Measurements from ENCODE around the gene SIPA1L2.

Gene SIPA1L2, protein sequence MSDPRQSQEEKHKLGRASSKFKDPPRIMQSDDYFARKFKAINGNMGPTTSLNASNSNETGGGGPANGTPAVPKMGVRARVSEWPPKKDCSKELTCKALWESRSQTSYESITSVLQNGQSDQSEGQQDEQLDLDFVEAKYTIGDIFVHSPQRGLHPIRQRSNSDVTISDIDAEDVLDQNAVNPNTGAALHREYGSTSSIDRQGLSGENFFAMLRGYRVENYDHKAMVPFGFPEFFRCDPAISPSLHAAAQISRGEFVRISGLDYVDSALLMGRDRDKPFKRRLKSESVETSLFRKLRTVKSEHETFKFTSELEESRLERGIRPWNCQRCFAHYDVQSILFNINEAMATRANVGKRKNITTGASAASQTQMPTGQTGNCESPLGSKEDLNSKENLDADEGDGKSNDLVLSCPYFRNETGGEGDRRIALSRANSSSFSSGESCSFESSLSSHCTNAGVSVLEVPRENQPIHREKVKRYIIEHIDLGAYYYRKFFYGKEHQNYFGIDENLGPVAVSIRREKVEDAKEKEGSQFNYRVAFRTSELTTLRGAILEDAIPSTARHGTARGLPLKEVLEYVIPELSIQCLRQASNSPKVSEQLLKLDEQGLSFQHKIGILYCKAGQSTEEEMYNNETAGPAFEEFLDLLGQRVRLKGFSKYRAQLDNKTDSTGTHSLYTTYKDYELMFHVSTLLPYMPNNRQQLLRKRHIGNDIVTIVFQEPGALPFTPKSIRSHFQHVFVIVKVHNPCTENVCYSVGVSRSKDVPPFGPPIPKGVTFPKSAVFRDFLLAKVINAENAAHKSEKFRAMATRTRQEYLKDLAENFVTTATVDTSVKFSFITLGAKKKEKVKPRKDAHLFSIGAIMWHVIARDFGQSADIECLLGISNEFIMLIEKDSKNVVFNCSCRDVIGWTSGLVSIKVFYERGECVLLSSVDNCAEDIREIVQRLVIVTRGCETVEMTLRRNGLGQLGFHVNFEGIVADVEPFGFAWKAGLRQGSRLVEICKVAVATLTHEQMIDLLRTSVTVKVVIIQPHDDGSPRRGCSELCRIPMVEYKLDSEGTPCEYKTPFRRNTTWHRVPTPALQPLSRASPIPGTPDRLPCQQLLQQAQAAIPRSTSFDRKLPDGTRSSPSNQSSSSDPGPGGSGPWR (N-terminal part only)

DNA sequence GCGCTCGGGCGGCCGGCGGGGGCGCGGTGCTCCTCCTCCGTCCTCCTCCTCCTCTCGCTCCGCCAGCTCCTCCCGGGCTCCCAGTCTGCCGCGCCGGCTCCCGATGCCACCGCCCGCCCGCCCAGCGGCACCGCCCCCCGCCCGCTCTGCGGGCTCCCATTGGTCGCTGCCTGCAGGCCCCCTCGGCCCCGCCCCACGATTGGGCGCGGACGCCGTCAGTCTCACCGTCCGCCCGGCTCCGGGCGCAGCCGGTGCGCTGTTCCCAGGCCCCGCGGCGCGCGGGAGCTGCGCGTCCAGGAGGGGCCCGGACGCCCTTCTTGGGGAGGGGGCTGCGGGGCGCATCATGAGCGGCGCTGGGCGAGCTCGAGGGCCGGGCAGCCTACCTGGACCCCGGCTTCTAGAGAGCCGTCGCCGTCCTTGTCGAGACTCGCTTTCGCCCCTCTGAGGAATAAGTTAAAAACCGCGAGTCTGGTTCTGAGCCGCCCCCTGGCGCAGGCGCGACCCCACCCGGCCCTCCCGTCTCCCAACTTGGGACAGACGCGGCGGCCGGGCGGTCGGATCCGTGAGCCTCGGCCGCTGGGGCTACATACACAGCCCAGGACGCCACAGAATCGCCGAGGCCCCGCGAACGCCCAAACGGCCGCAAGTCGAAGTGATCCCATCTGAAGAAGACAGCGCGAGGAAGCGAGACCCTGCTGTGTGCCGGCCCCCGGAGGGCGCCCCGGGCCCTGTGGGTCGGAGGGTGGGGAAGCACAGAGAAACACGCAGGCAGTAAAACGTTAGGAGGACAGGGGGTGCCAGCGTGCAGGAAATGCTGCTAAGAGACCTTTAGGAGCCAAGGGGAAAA lies at the start of gene SIPA1L2:
TSS of gene SIPA1L2 (minus strand) at position 87 of the 847 bp plus-strand sequence. CDS start 114,794 bp downstream, outside the sequence.
- peak; percentile 90 for DNase-seq

DNA sequence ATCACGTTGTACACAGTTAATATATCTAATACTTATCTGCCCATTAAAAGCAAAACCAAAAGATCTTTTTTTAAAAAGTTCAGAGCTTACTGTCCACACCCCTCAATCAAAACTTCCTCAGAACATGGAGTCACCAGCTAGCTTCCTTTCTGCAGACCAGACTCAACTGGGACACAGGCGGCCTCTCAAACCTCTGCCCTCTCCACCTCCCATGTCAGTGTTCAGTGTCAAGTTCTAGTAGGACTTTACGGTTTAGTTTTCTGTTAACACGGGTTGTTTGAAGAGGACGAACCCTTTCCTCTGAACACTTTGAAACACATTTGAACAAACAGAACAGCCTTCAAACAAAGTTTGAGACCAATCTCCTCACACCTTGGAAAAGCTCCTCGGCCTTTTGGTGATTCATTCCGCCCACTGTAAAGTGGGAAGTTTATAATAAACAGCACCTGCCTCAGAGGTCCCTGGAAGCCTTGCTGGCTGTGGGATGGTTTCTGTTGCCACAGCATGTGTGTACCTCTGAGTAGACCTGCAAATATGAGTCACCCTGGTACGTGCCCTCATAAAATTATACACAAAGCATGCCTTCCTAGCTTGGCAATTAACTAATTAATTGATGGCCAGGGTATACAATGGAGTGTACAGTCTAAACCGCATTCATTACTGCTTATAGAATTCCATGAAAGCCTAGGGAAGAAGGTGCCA lies 48.4 kb upstream of the SIPA1L2 start:
- DNase-seq = no peak

DNA sequence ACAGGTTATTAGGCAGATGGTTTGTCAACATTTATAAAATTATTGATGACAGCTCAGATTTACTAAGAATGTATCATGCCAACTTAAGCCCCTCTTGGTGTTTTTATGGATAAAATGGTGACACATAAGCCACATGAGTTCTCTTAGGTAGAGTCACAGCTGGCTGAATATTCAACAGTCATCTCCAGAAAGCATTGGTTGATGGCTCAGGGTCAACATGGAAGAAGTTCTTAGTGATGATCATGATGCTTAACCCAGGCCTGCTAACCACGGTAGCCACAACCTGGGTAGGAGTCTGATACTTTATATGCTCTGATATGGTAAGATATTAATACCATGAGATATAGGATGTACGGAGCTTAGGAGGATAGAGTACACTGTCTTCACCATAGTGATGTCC lies 46.4 kb upstream of the SIPA1L2 start:
- DNase-seq = no peak

DNA sequence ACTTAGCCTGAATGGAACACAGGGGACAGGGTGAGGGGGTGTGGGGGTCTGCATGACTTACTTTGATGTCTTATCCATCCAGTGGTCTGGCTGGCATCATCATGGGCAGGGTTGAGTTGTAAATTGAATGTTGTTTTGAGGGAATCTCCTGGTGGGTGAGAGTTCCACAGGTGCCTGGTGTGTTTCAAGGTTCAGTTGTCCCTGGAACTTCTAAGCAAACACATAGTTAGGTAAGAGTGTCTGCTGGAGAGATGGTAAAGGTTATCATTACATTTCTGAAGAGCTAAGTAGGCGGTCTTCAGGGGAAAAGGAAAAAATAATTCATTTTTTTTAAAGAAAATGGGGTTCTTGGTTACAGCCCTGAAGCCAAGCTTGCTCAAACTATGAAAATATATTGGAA lies 46.0 kb upstream of the SIPA1L2 start:
- no peak for DNase-seq

DNA sequence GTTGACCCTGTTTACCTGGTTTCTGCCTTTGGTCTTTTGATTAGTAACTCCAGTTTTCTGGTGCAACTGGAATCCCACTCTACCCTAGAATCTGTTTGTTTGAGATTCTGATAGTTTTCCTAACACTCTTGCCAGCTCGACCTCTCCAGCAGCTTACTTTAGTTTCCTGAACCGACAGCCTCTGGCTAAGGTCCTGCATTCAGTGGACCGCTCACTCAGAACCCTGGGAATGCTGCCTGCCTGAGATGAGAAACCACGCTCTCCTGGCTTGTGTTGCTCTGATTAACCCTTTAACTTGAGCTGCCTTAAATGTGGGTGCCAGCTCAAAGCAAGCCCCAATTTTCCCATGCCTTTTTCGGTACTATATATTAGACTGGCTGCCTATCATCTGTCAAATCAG lies 45.3 kb upstream of the SIPA1L2 start:
- DNase-seq = no peak

DNA sequence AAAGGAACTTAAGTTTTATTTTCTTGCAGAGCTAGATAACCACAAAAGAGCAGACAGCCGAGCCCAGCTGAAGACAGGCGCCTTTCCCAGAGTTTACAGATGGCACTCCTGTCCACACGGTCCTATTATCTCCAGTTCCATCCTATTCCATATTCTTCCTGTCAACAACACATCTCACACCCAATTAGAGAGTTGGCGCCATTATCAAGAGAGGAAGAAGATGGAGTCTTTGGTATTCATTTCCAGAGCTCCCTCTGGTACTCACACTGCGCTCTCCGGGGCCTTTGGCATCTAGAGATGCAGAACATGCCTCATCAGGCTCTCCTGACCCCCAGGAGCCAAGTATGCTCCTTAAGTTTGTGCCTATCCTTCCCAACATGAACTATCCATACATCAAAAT lies 43.3 kb upstream of the SIPA1L2 start:
- DNase-seq = no peak

DNA sequence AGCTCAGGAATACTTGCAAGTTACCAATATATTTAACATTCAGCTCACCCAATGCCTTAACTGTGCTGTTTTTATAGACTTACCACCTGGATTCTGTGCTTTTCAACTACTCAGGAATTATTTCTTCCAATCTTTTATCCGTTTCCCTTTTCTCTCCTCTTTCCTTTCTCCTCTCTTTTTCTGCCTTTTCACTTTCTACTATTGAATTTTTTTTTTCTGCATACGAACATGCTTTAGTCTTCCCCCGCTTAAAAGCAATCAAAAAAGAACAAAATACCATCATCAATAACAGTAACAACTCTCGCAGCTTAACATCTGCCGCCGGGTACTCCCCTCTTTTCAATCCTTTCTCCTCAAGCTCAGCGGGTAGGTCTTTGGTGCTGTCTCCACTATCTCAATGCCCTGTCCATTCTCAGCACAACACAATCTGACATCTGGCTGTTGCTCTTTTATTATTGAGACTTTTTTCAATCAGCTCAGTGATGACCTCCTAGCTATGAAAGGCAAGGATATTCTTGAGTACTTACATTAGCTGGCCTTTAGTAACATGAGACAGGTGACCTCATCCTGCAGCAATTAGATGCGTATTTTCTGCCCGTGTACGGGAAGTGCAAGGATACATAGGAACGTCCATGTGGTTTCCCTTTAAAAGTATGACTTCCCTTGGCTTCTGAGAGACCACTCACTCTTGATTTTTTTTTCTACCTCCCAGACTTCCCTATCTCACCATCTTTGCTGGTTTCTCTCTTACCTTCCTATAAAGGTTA lies 40.2 kb upstream of the SIPA1L2 start:
- DNase-seq = no peak

DNA sequence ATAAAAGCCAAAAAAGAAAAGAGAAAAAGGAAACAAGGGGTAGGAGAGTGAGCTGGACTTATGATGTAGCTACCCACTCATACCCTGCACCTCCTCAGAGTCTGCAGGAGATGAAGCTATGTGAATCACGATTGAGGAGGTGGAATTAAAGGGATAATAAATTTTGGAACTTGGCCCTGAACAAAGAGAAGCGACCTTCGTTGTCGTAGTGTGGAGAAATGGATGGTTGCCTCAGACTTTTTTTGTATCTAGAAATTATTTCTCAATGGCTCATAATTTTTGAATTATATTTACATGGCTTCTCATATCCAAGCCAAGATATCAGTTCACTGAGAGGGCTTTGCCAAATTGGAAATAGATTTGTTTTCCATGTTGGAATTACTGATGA lies 37.8 kb upstream of the SIPA1L2 start:
- DNase-seq = no peak

DNA sequence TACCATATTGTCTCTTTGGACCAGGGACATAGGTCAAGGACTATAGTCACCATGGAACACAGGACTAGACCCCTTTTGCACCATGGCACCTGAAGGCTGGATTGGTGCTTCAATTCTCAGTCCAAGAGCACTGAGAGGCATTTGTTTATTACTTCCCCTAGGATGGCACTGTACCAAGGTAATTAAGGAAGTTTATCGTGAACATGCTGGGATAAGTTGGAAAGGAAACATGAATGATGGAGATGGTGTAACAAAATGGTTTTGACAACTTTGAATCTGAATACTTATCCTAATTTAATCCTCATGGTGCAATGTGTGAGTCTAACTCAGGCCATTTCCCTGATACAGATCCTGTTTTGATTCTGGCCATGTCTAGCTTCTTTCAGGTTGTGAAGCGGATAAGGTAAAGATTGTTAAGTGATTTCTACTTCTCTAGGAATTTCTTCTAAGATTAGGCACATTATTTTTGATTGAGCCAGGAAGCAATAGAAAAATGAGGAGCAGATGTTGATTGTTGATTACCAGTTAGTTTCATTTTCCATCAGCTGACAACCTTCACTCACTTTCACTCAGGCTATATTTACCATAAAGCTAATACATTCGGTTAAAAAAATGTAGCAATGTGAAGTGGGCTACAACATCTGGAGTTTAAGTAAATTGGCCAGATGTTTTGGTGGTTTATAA lies 37.3 kb upstream of the SIPA1L2 start:
- DNase-seq = no peak

DNA sequence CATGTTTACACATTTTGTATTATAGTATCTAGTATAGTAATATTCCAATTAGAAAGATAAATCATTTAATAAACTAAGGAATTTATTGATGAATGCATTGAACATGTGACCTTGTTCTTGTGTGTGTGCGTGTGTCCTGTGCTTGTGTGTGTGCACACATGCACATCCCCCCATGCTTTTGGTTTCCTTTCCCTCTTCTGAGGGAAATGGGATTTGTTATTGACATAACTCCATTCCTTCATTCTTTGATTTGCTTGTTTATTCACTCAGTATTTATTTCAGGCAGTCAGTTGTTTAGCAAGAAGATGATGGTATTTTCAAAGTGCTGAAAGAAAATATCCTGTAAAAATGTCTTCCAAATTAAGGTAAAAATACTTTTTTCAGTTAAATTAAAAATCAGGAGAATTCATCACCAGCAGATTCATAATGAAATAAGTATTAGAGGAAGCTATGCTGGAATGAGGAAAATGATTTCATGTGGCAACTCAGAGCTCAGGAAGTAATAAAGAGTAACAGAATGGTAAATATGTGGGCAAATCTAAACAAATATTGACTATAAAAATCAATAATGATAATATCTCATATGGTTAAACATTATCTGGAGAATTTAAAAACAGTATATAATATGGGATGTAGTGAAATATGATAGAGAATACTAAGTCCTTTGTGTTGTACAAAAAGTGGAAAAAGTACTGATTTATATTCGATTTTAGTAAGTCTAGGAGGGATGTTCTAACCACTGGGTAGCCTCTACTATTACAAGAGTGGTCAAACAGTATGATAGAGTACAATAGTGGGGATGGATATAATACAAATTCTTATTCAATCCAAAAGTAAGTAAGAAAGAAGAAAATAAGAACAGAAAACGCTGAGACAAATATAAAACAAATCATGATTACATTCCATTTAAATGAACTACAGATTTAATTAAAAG lies 35.2 kb upstream of the SIPA1L2 start:
- no peak for DNase-seq

DNA sequence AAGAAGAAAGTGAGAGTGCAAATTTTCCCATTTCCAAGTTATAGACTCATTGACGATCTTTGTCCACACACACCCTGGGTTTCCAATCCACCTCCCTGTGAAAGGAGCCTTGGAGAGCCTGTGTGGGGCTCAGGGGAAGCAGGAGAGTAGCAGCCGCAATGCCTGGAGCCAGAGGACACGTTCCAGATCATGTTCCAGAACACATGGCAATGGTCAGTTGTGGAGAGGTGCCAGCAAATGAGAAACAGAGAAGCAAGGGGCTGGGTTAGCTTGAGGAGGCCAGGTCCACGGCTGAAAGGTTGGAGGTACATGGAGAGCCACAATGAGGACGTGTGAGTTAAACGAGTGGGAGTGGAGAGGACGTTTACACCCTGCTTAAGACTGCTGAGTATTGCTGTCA lies 33.0 kb upstream of the SIPA1L2 start:
- no peak for DNase-seq

DNA sequence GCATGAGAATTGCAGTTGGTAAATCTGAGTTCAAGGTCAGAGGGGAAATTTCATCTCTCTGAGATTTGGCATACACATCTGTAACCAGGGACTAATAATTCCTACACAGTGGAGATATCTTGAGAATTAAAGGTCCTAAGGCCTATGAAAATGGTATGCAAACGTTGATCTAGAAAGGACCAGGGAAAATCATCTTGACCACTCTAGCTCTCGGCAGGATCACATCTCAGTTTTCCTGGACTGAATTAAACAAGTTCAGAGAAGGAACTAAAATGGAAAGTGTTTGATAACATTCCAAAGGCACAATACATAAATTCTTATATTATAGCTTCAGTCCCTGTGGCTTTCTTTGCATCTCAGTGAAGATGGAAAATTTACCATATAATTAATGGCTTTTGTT lies 28.5 kb upstream of the SIPA1L2 start:
- no peak for DNase-seq

DNA sequence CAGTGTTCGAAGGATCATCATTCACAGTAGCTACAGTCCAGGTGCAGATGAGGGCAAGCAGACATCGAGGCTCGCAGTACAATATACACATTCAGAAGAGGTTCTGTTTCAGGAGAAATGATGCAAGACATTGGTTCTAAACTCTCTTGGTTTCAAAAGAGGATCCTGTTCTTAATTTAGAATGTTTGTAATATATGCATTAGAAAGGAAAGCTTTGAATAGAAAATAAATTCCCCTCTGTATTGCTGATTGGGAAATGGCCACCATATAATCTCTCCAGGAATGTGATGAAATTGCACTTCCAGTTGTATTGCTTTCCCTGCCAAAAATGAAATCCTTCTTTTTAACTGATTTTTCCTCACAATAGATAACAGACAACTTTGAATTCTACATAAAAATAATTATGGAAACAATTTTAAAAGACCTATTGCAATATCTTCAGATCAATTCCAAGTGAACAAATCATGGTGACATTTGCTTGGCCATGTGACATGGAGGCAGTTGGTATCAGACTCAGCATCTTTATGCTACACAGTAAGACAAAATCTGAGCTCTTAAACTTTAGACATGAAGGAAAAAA lies 27.6 kb upstream of the SIPA1L2 start:
- no peak for DNase-seq

DNA sequence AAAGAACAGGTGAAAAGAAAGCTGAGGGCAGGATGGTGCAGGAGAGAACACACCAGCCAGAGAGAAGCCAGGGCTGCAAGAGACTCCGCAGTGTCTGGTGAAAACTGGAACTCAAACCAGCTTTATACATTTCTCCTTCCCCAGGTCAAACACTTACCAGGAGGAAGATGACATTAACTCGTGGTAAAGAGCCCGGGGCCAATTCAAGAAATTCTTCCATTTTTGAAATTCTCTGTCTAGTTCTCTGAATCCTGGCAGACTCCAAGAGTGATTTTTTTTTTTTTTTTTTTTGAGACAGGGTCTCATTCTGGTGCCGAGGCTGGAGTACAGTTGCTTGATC lies 25.8 kb upstream of the SIPA1L2 start:
- no peak for DNase-seq

DNA sequence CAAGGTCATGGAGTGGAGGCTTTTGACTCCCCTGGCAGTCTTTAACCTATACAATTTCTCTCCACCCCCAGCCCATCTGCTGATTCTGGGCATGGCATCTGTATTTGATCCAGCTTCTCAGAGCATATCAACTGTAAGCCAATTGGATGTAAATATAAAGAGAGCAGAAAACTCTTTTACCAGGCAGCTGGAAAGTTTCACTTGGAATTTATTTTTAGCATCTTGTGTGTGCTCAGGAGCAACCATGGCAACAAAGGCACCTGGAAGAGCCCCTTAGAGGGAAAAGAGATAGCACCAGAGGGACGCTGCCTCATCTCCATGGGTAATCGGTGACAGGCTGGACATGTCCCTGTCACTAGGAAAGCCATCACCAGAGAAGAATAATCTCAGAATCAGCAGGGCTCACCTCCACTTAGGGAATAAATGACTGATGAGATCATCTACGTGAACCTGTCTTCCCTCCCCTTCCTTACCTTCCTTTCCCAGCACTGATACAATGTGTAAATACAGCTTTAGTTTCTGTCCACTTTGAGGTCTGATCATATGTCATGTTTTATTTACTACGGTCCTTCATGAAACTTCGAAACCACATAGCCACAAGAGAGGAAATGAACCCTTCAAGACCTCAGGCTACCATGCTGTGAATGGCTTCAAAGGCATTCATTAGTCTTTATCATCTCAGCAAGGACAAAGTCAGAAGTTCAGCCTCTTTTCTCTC lies 25.3 kb upstream of the SIPA1L2 start:
- no peak for DNase-seq

DNA sequence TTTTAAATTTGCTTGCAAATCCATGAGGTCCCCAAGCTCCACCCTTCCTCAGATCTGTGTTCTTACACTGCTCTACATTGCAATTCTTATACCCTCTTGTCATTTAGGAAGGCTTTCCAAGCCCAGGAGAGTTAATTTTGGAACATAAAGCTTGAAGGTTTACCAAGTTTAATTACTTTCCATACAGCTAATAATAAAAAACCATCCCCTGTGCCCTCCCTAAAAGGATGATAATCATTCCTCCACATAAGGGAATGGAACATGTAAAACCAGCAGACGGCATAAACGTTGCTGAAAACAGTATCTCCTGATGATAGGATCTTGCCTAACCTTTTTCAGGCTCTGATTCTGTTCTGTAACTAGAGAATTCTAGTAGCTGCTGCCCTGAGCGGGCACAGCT lies 23.9 kb upstream of the SIPA1L2 start:
- no peak for DNase-seq

DNA sequence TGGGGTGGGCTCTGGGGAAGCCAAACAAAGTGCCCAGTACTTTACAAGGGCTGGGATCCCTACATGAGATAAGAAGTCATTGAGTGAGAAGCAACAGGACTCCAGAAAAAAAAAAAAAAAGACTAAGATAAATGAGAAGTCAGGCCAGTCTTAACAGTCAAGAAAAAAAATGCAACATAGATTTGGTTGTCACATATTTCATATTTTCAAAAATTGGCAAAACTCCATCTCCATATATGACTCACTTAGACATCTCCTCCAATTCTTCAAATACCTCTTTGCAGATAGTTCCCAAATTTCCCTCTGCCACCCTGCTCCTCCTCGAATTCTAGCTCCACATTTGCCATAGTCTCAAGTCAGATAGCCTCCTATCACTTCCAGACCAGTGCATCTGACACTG lies 20.9 kb upstream of the SIPA1L2 start:
- DNase-seq = no peak

DNA sequence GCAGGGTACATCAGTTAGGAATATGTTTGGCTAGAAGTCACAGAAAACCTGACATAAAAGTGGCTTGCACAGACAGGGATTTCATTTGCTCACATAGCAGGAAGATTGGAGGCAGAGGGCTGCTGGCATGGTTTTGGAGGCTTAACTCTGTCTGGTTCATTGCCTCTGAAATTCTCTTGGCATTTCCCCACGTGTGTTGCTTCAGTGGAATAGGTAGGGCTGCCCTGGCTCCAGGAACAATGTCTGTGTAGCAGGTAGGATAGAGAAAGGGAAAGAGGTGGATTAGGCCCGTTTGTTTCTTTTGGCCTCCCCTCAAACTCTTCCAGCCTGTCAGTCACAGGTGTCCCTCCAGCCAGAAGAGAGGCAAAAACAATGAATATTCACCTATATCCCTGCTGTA lies 20.5 kb upstream of the SIPA1L2 start:
- DNase-seq = no peak
